ENCODE results near the gene TRIM68. TPM values are rescaled to one million over a fixed set of nuclear protein-coding genes. Genes with fewer than 3 reads are reported as not detected.

The TRIM68 gene
- total and polyA plus RNA-seq, 2 of the 4 experiments (the other 2 are of a cell fraction): 8.1 to 8.4 TPM

DNA sequence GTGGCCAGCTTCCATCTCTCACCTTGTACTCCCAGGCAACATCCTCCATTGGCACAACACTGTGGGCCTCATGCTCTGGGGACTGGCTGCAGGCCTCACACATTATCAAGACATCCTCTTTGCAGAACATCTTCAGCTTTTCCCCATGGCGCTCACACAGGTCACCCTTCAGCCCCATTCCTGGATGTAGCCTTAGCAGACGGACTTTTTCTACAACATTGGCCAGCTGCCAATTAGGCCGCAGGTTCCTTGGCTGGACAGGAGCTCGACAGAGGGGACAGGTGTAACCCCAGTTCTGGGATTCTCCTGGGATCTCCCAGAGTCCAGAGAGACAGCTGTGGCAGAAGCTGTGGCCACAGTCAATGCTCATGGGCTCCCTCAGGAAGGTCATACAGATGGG lies 3.0 kb downstream of the TRIM68 start:
- H2BK15ac ChIP-seq (ENCODE audit: low read depth, low read length): no peak overlapping the region
- no peaks in the 10 kb centered on the region for H4K20me1 ChIP-seq (ENCODE audit: insufficient read depth, low read length)
- no peak for DNase-seq
- H3K9me3 ChIP-seq (ENCODE audit: control insufficient read depth, insufficient read depth, low read length): no peaks in the 10 kb centered on the region
- peaks cover 28% of the 10 kb centered on the region for H3K36me3 ChIP-seq (ENCODE audit: control insufficient read depth, insufficient read depth, low read length)
- H4K91ac ChIP-seq (ENCODE audit: insufficient read depth, low read depth, low read length): no peak overlapping the region
- H3K56ac ChIP-seq (ENCODE audit: extremely low read depth, insufficient read depth, low read length): no peak overlapping the region
- no peak overlapping the region for H2BK5ac ChIP-seq (ENCODE audit: low read depth, low read length, poor library complexity, severe bottlenecking)
- no peak overlapping the region for H2BK20ac ChIP-seq (ENCODE audit: low read depth, low read length)
- H3K4ac ChIP-seq (ENCODE audit: low read depth, low read length): no peak overlapping the region
- WGBS, 2 experiments (ENCODE audit: extremely low coverage in 2 of 2, insufficient read length in 1 of 2): 92% methylated on average over 4 of the region's 4 CpGs; no CpG with 5 or more reads in 1 of the 2 experiments
- no peak overlapping the region for H3K14ac ChIP-seq (replicated peaks; ENCODE audit: low read depth, low read length)
- peaks cover 7% of the 10 kb centered on the region for H3K4me1 ChIP-seq (ENCODE audit: control insufficient read depth, insufficient read depth, low read length)
- H3K4me2 ChIP-seq (ENCODE audit: low read depth, low read length): no peak overlapping the region
- ChIA-PET CTCF (no interaction called here), POLR2A (ENCODE audit: unreplicated experiment) (no interaction called here)
- intact Hi-C loops (cut with micrococcal nuclease): no loop called here
- TF ChIP-seq RCOR1 (IDR thresholded peaks at IDR 0.05; ENCODE audit: insufficient replicate concordance, low read length) (no peak), USF2 (IDR thresholded peaks at IDR 0.05; ENCODE audit: low read depth, low read length) (no peak), MXI1 (IDR thresholded peaks at IDR 0.05; ENCODE audit: borderline replicate concordance, low read depth, low read length) (no peak), BHLHE40 (IDR thresholded peaks at IDR 0.05; ENCODE audit: low read depth, low read length) (no peak), SMC3 (IDR thresholded peaks at IDR 0.05; ENCODE audit: low read depth, low read length) (no peak), CEBPB (IDR thresholded peaks at IDR 0.05; ENCODE audit: low read depth, low read length) (no peak), CHD1 (IDR thresholded peaks at IDR 0.05; ENCODE audit: low read depth, low read length) (no peak), MAFK (IDR thresholded peaks at IDR 0.05; ENCODE audit: low read depth, low read length) (no peak), NFE2L2 (IDR thresholded peaks at IDR 0.05; ENCODE audit: low read depth, low read length) (no peak), FOS (IDR thresholded peaks at IDR 0.05; ENCODE audit: low read depth, low read length) (no peak), CTCF (conservative IDR thresholded peaks at IDR 0.05; ENCODE audit: low read depth, low read length) (no peak), MAZ (IDR thresholded peaks at IDR 0.05; ENCODE audit: borderline replicate concordance, low read depth, low read length) (no peak), RAD21 (IDR thresholded peaks at IDR 0.05; ENCODE audit: low read length) (no peak), RFX5 (IDR thresholded peaks at IDR 0.05; ENCODE audit: low read depth, low read length) (no peak), POLR2A (IDR thresholded peaks at IDR 0.05; ENCODE audit: low read depth, low read length) (no peak), ELK1 (IDR thresholded peaks at IDR 0.05; ENCODE audit: borderline replicate concordance, low read depth, low read length) (no peak)
- no peak overlapping the region for H4K5ac ChIP-seq (ENCODE audit: low read depth, low read length)
- dilution Hi-C loops (cut with HindIII; ENCODE audit: low sequenced_read_pairs, unreplicated experiment): no loop called here
- H3K79me1 ChIP-seq (ENCODE audit: low read depth in 1 of 2, low read length in 2 of 2): peaks cover 0 to 11% of the 10 kb centered on the region in 2 experiments
- no peak overlapping the region for H3K23ac ChIP-seq (ENCODE audit: low read depth, low read length)
- H4K8ac ChIP-seq (ENCODE audit: low read depth in 2 of 2, low read length in 2 of 2): no peak overlapping the region
- no peak overlapping the region for H2BK120ac ChIP-seq (ENCODE audit: low read depth, low read length)
- in situ Hi-C loops (cut with MboI; ENCODE audit: low sequenced_read_pairs): no loop called here
- no peak for ATAC-seq (ENCODE audit: low read depth)
- H2AK5ac ChIP-seq (ENCODE audit: low read depth, low read length): no peak overlapping the region
- H2AK9ac ChIP-seq (replicated peaks; ENCODE audit: low read depth, low read length, poor library complexity): no peak overlapping the region
- no peak overlapping the region for H3K27ac ChIP-seq (ENCODE audit: insufficient read depth, low read length)
- H3K9ac ChIP-seq (ENCODE audit: low read depth, low read length): no peak overlapping the region
- H3K4me3 ChIP-seq (ENCODE audit: insufficient read depth, low read depth, low read length): no peak overlapping the region
- BruUV-seq (replicated peaks): no TSS peak
- no peaks in the 10 kb centered on the region for H3K27me3 ChIP-seq (ENCODE audit: control insufficient read depth, insufficient read depth, low read length)
- H3K18ac ChIP-seq (ENCODE audit: low read depth, low read length): no peak overlapping the region
- no peak overlapping the region for H2AFZ ChIP-seq (replicated peaks; ENCODE audit: low read length, poor library complexity)
- H3K9me1 ChIP-seq (ENCODE audit: insufficient read depth, low read length): peaks cover 2% of the 10 kb centered on the region; the same call in 1 of the 2 replicates
